HG02938 (cell line): ENCODE data around the gene B4GAT1.
"Not testable (repeated sequence)": the region's sequence is repeated elsewhere in the genome, so short reads cannot be mapped to it uniquely, and the experiment has no call there.

Experiments used
- ATAC-seq: cut with Tn5 transposase; IDR thresholded peaks from one replicate; pipeline ENCODE4 v1.9.1; 2021; ENCODE audit warnings: mild to moderate bottlenecking, moderate library complexity; ENCODE audit not compliant: unreplicated experiment

Gene B4GAT1

GRCh38 chr11:66347425-66348276 lies at the start of gene B4GAT1:
Gene B4GAT1 (minus strand): TSS chr11:66347629. CDS start chr11:66347545, 84 bp downstream.
- ATAC-seq: no peak

- ATAC-seq: no peak
Observed at GRCh38 chr11:66393954-66394353, 46.5 kb upstream of the B4GAT1 start.

- ATAC-seq: no peak
Observed at GRCh38 chr11:66391322-66391721, 43.9 kb upstream of the B4GAT1 start.

- no peak for ATAC-seq
Observed at GRCh38 chr11:66388780-66389386, 41.5 kb upstream of the B4GAT1 start.

GRCh38 chr11:66386171-66387069 lies 39.0 kb upstream of the B4GAT1 start:
- no peak for ATAC-seq

- not testable (repeated sequence) for ATAC-seq
Observed at GRCh38 chr11:66384316-66384715, 36.9 kb upstream of the B4GAT1 start.

- ATAC-seq: not testable (repeated sequence)
Observed at GRCh38 chr11:66380264-66380663, 32.8 kb upstream of the B4GAT1 start.

GRCh38 chr11:66373690-66374287 lies 26.4 kb upstream of the B4GAT1 start:
- ATAC-seq: not testable (repeated sequence)

GRCh38 chr11:66373265-66373664 lies 25.8 kb upstream of the B4GAT1 start:
- no peak for ATAC-seq

GRCh38 chr11:66371627-66372415 lies 24.4 kb upstream of the B4GAT1 start, which contains the start of gene SLC29A2:
Gene SLC29A2 (minus strand): TSS chr11:66371760. CDS start chr11:66371591, 169 bp downstream.
- ATAC-seq: peak; percentile 42

- ATAC-seq: no peak
Observed at GRCh38 chr11:66369073-66369894, 21.9 kb upstream of the B4GAT1 start.

- no peak for ATAC-seq
Observed at GRCh38 chr11:66368484-66368883, 21.1 kb upstream of the B4GAT1 start.

- no peak for ATAC-seq
Observed at GRCh38 chr11:66367561-66368312, 20.3 kb upstream of the B4GAT1 start.

GRCh38 chr11:66366844-66367477 lies 19.5 kb upstream of the B4GAT1 start:
- no peak for ATAC-seq

- no peak for ATAC-seq
Observed at GRCh38 chr11:66365711-66366619, 18.5 kb upstream of the B4GAT1 start.

- ATAC-seq: no peak
Observed at GRCh38 chr11:66365166-66365565, 17.7 kb upstream of the B4GAT1 start.
